A673 (cell line): Measurements from ENCODE around the gene MBD3L5.

Source experiments
- EZH2 ChIP-seq: fragments of 200-600 bp; sonication (generic); IDR thresholded peaks from 2 replicates; pipeline ENCODE4 v1.6.1; 2017; ENCODE audit warnings: borderline replicate concordance, low read depth, mild to moderate bottlenecking, mixed read lengths, antibody characterized with exemption, low read length; ENCODE audit not compliant: poor library complexity, severe bottlenecking
- TF ChIP-seq, protein P1 (sequence below): fragments of 300-800, 200-600 bp; sonication (generic); conservative IDR thresholded peaks from 2 replicates; pipeline ENCODE4 v1.5.1; 2017; ENCODE audit warnings: low read depth, mild to moderate bottlenecking, antibody characterized with exemption, low read length, moderate library complexity, mixed read lengths

DNA sequence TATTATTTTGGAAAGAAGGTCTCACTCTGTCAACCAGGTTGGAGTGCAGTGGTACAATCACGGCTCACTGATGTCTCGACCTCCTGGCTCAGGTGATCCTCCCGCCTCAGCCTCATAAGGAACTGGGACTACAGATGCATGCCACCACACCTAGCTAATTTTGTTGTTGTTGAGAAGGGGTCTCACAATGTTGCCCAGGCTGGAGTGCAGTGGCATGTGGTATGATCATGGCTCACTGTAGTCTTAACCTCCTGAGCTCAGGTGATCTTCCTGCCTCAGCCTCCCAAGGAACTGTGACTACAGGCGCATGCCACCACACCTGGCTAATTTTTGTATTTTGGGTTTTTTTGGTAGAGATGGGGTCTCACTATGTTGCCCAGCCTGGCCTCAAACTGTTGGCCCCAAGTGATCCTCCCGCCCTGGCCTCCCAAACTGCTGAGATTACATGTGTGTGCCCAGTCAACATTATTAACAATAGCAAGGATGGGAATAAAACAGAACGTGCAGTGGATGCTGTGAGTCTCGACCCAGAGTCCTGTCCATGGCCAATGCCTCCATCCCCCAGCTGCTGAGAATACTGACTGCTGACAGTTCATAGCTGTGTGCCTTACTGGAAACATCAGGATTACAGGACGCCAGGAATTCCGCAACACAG, 33.5 kb downstream of the MBD3L5 start:
- TF ChIP-seq, protein P1, sequence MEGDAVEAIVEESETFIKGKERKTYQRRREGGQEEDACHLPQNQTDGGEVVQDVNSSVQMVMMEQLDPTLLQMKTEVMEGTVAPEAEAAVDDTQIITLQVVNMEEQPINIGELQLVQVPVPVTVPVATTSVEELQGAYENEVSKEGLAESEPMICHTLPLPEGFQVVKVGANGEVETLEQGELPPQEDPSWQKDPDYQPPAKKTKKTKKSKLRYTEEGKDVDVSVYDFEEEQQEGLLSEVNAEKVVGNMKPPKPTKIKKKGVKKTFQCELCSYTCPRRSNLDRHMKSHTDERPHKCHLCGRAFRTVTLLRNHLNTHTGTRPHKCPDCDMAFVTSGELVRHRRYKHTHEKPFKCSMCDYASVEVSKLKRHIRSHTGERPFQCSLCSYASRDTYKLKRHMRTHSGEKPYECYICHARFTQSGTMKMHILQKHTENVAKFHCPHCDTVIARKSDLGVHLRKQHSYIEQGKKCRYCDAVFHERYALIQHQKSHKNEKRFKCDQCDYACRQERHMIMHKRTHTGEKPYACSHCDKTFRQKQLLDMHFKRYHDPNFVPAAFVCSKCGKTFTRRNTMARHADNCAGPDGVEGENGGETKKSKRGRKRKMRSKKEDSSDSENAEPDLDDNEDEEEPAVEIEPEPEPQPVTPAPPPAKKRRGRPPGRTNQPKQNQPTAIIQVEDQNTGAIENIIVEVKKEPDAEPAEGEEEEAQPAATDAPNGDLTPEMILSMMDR, result no peak
- no peak for TF ChIP-seq EZH2
